ENCODE results near the gene ARMC9. TPM values are rescaled to one million over a fixed set of nuclear protein-coding genes. Genes with fewer than 3 reads are reported as not detected.
"Not testable (repeated sequence)": the region's sequence is repeated elsewhere in the genome, so short reads cannot be mapped to it uniquely, and the experiment has no call there.

The ARMC9 gene
- total RNA-seq, 1 donor from 2014 or later, result 0.89 TPM

DNA sequence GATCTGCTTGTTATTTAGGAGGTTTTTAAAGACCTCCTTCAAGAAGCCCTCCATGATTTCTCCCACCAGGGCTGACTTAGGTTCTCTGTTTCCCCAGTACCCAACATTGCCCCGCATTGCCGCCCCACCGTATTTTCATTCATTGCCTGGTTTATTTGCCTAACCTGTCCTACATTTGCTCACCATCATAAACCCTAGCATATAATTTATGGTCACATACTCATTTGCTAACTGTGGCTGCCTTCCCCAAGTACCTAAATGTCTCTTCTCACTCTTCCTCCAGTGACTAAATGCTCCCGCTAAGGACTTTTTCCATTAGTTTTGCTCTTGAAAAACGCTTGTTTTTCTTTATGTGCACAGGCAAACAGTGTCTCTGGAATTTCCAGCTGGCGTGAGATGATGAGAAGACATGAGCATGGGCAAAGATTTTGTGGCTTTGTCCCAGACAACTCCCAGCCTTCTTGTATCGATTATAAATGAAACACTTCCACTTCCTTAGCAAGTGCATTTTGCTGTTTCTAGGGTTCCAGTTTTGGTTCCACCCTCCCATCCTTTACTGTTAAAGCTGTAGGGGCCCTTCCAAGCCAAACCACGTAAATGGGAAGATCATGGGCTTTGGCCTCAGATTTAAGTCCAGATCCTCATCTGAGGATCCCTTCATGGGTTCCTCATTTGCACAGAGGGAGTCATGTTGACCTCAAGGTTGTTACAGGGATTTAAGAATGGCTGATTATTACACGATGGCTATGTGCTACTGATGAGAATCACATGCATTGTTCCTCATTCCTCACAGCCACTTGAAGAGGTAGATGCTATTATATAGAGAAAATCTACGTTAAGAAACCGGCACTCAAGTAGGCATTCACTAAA lies 21.0 kb upstream of the ARMC9 start:
- DNase-seq, result no peak
- intact Hi-C loops (cut with DNase I), result no loop called here
- ATAC-seq (ENCODE audit: poor library complexity), result no peak

DNA sequence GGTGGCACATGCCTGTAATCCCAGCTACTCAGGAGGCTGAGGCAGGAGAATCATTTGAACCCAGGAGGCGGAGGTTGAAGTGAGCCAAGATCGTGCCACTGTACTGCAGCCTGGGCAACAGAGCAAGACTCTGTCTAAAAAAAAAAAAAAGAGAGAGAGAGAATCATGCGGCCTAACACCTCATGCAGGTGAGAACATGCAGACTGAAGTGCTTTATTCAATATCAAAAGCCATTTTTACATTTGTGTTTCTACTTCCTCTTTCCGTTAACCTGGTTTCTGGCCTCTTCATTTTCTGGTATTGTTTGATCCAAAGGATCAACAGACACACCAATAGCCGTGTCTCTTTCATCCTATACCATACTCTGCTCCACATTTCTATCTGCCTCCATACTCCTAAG lies 19.6 kb upstream of the ARMC9 start:
- ATAC-seq (ENCODE audit: poor library complexity); intact Hi-C loops (cut with DNase I); DNase-seq: not testable (repeated sequence)

GRCh38 chr2:231181860-231182512 lies 16.4 kb upstream of the ARMC9 start:
- ATAC-seq (ENCODE audit: poor library complexity), result peak; percentile 89
- peak; percentile 82 for DNase-seq
- intact Hi-C loops (cut with DNase I), result no loop called here

DNA sequence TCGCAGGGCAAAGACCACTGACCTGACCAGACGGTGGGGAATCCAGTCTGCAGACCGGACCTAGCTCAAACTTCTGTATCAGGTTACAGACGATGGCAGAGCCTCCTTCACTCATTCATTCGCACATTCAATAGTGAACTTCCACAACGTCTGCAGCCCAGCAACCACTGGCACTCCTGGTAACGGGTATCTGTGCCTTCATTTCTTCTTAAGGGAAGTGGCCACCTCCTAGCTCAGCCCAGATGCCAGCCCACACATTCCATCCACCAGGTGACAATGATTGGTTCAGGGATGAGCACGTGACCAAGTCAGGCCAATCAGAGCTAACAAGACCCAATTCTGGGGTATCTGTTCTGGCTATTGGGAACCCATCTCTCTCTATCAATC lies 15.9 kb upstream of the ARMC9 start:
- DNase-seq (no peak), ATAC-seq (ENCODE audit: poor library complexity) (no peak)
- intact Hi-C loops (cut with DNase I), result no loop called here

GRCh38 chr2:231183851-231184250 lies 14.6 kb upstream of the ARMC9 start:
- DNase-seq, result no peak
- ATAC-seq (ENCODE audit: poor library complexity), result no peak
- intact Hi-C loops (cut with DNase I), result no loop called here

DNA sequence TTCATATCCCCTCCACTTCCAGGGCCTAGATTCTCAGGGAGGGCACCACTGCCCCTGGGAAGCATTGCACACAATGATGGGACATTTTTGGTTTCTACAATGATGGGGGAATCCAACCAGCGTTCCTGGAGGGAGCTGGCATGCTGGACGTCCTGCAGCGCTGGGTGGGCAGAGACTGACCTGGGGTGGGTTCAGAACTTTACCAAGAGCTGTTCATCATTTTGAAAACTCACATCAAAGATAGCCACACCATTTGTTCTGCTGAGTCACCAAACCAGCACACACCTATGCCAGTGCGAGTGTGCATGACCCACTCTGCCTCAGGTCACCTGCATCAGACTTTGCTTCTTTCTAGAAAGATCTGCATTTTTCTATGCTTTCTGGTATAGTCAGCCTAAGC lies 14.1 kb upstream of the ARMC9 start:
- intact Hi-C loops (cut with DNase I), result no loop called here
- DNase-seq (no peak), ATAC-seq (ENCODE audit: poor library complexity) (no peak)

GRCh38 chr2:231185050-231185725 lies 13.2 kb upstream of the ARMC9 start:
- ATAC-seq (ENCODE audit: poor library complexity), result no peak
- no peak for DNase-seq
- intact Hi-C loops (cut with DNase I), result no loop called here

GRCh38 chr2:231185886-231186285 lies 12.5 kb upstream of the ARMC9 start:
- DNase-seq, result no peak
- intact Hi-C loops (cut with DNase I), result no loop called here
- no peak for ATAC-seq (ENCODE audit: poor library complexity)

DNA sequence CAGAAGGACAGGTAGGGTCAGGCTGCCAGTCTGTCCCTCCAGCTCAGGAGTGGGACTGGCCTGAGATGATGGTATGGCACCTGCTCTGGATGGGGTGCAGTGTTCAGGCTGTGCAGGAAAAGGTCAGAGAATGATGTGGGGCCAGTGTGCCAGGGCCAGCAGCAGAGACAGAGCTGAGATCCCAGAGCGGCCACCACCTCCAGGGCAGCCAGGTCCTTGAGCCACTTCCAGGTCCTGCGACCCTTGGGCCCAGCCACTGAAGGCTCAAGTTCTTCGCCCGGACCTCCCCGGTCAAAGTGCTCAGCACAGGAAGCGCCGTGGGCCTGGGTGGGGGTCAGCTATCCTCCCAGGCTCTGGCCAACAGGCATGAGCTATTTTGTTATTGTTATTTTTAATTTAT lies 12.1 kb upstream of the ARMC9 start:
- intact Hi-C loops (cut with DNase I), result no loop called here
- ATAC-seq (ENCODE audit: poor library complexity), result no peak
- no peak for DNase-seq

DNA sequence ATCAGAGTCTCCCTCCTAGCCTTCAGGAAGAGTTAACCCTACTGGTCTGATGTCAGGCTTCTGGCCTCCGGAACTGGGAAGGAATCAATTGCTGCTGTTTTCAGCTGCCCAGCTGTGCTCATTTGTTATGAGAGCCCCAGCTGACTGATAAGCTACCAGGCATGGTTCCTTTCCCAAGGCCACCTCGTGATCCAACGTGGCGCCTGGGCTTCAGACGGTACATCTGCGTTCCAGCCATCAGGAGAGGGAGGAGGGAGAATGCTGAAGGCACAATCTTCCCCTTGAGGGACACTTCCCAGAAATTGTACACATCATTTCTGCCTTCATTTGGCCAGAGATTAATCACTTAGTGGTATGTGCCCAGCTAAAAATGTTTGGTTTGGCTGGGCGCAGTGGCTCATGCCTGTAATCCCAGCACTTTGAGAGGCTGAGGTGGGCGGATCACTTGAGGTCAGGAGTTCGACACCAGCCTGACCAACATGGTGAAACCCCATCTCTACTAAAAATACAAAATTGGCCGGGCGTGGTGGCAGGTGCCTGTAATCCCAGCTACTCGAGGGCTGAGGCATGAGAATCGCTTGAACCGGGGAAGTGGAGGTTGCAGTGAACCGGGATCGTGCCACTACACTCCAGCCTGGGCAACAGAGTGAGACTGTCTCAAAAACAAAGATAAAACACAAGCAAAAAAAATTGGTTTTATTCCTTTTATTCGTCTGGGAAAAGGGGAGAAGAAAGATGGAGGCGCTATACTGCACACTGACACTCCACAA lies 10.5 kb upstream of the ARMC9 start:
- peak; percentile 56 for DNase-seq
- intact Hi-C loops (cut with DNase I), result no loop called here

GRCh38 chr2:231188506-231189170 lies 9.8 kb upstream of the ARMC9 start:
- intact Hi-C loops (cut with DNase I), result no loop called here
- DNase-seq (no peak), ATAC-seq (ENCODE audit: poor library complexity) (no peak)

More for the DNA sequence above, 10.5 kb upstream of the ARMC9 start:
- peak; percentile 15 for ATAC-seq (ENCODE audit: poor library complexity)

- no peak for ATAC-seq (ENCODE audit: poor library complexity)
- intact Hi-C loops (cut with DNase I), result no loop called here
Observed at GRCh38 chr2:231189171-231189530, 9.3 kb upstream of the ARMC9 start.

GRCh38 chr2:231189571-231190495 lies 8.6 kb upstream of the ARMC9 start:
- intact Hi-C loops (cut with DNase I), result loop anchor here (5.0 kb wide), 1 partner anchor 83 kb away; no protein-coding TSS in a partner anchor
- ATAC-seq (ENCODE audit: poor library complexity) (peak; percentile 79), DNase-seq (peak; percentile 76)

More at GRCh38 chr2:231189171-231189530, 9.3 kb upstream of the ARMC9 start:
- DNase-seq, result no peak

- intact Hi-C loops (cut with DNase I), result loop anchor here (5.0 kb wide), 1 partner anchor 83 kb away; no protein-coding TSS in a partner anchor
- ATAC-seq (ENCODE audit: poor library complexity) (peak; percentile 76), DNase-seq (peak; percentile 77)
Observed at GRCh38 chr2:231190531-231191197, 7.8 kb upstream of the ARMC9 start.

GRCh38 chr2:231191896-231192872 lies 6.2 kb upstream of the ARMC9 start:
- peak; percentile 66 for ATAC-seq (ENCODE audit: poor library complexity)
- peak; percentile 83 for DNase-seq
- intact Hi-C loops (cut with DNase I), result loop anchor here (5.0 kb wide), 1 partner anchor 85 kb away; no protein-coding TSS in a partner anchor

All from Right ventricle myocardium superior (tissue), 1 donor.